CD4-positive, alpha-beta T cell treated with Interleukin-12 subunit alpha and Interleukin-12 subunit beta, for 1 hour (primary cell): ENCODE measurements around the gene ATP6V0A4.
"Not testable (repeated sequence)": the region's sequence is repeated elsewhere in the genome, so short reads cannot be mapped to it uniquely, and the experiment has no call there.

ENCODE experiments used
- DNase-seq: peaks from one replicate; pipeline ENCODE4 v3.0.0-alpha.2; 2020

ATP6V0A4 gene

DNA sequence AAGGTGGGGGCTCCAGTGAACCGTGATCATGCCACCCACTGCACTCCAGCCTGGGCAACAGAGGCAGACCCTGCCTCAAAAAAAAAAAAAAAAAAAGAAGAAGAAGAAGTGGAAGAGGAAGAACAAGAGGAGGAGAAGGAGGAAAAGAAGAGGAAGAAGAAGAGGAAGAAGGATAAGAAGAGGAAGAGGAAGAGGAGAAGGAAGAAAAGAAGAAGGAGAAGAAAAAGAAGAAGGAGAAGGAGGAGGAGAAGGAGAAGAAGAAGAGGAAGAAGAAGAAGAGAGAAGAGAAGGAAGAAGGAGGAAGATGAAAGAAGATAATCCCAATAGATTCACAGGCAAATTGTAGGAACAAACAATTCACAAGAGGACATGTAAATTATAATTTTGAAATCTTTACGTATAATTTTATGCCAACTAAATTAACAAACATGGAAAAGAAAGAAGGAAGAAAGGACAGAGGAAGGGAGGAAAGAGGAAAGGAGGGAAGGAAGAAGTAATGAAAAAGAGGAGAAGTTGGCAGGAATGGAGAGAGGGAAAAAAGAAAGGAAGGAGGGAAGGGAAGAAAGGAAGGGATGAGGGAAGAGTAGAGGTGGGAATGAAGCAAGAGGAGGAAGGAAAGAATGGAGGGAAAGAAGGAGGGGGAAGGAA lies 100.3 kb downstream of the ATP6V0A4 start:
- no peak for DNase-seq

DNA sequence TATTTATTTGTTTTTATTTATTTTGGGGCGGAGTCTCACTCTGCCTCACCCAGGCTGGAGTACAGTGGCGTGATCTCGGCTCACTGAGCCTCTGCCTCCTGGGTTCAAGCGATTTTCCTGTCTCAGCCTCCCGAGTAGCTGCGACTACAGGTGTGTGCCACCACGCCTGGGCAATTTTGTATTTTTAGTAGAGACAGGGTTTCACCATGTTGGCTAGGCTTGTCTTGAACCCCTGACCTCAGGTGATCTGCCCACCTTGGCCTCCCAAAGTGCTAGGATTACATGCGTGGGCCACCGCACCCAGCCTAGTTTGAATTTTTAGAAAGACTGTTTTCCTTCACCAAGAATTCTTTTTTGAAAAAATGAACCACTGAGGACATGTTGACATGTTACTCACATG lies 102.2 kb downstream of the ATP6V0A4 start:
- not testable (repeated sequence) for DNase-seq

DNA sequence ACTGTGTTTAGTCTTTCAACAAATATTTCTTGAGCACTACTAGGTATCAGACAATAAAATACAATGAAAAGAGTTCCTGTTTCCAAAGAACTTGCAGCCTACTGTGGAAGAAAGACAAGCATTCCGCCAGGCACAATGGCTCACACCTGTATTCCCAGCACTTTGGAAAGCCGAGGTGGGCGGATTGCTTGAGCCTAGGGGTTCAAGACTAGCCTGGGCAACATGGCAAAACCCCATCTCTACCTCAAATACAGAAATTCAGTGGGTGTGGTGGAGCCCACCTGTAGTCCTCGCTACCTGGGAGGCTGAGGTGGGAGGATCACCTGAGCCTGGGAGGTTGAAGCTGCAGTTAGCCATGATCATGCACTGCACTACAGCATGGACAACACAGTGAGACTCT lies 102.9 kb downstream of the ATP6V0A4 start:
- no peak for DNase-seq

DNA sequence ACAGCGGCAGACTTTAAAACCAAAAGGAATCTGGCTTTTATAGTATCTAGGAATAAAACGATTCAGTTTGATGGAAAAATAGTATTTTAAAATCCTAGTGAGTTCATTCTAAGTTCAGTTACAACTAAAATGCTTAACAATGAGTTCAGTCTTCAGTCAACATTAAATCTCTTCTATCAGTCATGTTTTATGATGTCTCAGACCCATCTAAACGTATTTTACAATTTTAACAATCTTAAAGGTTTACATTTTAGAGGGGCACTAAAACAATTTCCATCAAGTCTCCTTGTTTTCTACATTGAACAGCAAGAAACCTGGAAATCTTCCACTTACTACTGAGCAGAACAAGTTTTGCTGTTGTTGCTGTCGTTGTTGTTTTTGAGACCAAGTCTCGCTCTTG lies 106.8 kb downstream of the ATP6V0A4 start:
- no peak for DNase-seq

DNA sequence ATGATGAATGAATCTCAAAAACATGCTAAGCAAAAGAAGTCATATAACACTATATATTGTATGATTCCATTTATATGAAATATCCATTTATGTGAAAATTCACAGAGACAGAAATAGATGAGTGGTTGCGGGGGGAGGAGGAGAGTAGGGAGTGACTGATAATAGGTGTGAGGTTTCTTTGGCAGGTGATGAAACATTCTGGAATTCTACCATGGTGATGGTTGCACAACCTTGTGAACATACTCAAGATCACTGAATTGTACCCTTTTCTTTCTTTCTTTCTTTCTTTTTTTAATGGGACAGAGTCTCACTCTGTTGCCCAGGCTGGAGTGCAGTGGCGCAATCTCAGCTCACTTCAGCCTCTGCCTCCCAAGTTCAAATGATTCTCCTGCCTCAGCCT lies 107.5 kb downstream of the ATP6V0A4 start:
- DNase-seq: no peak

DNA sequence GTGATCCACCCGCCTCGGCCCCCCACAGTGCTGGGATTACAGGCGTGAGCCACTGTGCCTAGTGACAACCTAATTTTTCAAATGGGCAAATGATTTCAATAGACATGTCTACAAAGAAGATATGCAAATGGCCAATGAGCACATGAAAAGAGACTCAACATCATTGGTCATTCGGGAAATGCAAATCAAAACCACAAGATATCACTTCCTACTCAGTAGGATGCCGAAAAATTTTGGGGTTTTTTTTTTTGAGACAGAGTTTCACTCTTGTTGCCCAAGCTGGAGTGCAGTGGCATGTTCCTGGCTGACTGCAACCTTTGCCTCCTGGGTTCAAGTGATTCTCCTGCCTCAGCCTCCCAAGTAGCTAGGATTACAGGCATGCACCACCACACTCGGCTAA lies 110.0 kb downstream of the ATP6V0A4 start:
- DNase-seq: not testable (repeated sequence)

DNA sequence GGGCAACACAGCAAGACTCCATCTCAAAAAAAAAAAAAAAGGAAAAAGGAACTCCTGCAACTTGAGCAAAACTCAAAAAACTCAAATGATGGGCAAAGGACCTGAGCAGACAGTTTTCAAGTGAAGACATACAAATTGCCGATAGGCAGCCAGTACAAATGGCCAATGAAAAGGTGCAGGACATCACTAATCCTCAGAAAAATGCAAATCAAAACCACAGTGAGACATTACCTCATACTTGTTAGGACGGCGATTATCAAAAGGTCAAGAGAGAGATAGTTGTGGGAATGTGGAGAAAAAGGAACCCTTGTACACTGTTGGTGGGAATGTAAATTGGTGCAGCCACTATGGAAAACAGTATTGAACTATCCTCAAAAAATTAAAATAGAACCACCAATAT lies 113.7 kb downstream of the ATP6V0A4 start:
- DNase-seq: no peak

DNA sequence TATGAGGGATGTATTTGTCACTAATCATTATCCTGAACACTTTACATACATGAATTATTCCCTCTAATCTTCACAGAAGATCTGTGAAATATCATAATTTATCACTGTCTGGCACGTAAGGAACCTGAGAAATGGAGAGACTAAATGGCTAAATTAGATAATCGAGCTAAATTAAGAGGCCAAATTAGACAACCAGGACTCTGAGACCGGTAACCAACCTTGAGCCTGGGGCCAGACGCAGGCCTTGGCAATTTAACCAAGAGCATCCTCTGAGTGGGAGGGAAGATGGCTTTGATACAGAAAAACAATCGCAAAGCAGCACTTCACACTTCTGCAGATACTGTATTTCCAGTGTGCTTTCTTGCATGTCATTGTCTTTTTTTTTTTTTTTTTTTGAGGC lies 118.2 kb downstream of the ATP6V0A4 start:
- no peak for DNase-seq

DNA sequence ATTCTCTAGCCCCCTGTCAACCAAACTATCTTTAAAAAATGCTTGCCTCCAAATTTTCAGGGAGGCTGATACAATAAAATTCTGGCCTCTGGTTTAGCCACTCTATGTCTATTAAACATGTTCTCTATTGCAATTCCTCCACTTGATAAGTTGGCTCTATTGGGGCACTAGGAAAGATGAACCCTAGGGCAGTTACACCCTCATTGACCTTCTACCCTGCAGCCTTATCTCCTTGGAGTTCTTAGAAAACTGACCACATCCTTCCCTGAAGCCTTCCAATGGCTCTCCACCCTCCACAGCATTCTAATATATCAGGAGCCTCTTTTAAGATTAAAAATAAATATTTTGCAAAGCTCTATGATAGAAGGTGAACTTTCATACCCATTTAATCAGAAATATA lies 127.4 kb downstream of the ATP6V0A4 start:
- no peak for DNase-seq

DNA sequence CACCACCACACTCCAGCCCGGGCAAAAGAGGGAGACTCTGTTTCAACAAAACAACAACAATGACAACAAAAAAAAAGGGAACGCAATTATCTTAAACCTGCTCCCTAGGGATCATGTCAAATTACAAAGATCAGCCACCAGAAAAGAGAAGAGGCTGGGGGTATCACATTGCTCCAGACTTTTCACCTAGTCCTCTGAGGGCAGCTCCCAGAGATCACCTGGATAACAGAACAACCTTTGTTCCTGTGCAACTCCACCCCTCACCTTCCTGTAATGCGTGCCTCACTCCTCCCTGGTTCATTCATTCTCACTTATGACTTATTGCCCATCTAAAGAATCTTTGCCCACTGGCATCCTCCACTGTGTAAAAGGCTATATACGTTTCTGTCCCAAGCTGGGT lies 128.6 kb downstream of the ATP6V0A4 start:
- no peak for DNase-seq

DNA sequence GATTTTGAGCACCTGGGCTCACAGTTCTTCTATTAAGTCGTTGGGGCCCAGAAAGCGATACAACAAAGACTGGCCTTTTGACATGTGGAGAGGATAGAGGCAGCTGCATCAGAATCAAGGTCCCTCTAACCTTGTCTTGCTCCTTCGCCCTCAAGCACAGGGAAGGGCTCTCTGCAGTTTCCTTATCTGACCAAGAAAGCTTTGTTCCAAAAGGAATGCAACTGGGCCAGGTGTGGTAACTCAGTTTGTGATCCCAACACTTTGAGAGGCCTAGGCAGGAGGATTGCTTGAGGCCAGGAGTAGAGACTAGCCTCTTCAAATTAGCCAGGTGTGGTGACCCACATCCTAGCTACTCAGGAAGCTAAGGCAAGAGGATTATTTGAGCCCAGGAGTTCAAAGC lies 129.1 kb downstream of the ATP6V0A4 start:
- no peak for DNase-seq

DNA sequence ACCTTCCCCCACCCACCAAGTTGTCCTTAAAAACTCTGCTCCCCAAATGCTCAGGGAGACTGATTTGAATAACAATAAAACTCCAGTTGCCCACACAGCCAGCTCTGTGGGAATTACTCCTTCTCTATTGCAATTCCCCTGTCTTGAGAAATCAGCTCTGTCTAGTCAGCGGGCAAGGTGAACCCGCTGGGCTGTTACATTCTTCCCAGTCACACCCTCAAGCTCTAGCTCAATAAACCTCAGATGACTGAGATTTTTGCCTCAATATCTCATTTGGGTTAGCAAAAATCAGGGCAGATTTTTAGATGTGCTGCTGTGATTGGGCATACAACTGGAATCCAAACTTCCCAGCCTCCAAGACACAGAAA lies 129.8 kb downstream of the ATP6V0A4 start:
- no peak for DNase-seq

DNA sequence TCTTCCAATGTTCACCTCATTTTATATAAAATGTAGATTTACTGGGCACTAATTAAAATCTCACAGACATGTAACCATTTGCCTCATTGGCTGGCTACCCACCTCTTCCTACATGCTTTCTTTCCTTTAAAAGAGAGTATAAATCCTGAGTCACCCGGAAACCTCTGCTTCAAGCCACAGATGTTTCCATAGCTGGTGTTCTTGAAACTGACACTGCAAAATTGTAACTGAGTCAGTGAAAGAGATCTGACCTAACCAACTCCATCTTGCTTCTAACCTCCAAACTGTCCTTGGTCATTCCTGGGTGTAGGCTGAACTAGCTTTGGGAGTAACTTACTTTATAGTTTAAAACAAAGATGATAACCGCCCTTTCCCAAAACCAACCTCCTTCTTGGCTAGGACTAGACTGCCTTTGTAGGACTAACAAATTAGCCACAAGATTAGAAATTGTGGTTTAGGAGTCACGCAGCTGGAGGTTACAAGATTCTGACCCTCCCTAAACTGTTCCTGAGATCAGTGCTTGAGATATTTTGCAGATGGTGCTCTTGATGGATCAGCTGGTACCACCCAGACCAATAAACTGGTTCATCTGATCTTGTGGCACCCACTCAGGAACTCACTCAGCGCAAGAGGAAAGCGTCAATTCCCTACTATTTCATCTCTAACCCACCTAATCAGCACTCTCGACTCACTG lies 130.3 kb downstream of the ATP6V0A4 start:
- DNase-seq: no peak

DNA sequence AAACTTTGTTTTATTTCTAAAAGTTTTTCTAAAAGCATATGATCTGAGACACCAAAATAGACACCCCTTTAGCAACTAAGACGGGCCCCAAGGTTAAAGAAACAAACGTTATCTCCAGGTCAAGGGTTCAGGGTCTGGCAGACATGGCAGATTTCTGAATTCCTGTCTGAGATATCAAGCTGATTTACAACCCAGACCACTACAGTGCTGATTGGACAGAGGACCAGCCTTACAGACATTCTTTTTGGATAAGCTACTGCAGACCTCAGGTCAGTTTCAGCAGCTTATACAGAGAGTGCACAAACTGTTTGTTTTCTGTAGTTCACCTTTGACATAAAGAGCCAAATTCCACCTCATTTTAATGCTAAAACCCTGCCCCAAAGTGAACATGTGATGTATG lies 131.6 kb downstream of the ATP6V0A4 start:
- no peak for DNase-seq

DNA sequence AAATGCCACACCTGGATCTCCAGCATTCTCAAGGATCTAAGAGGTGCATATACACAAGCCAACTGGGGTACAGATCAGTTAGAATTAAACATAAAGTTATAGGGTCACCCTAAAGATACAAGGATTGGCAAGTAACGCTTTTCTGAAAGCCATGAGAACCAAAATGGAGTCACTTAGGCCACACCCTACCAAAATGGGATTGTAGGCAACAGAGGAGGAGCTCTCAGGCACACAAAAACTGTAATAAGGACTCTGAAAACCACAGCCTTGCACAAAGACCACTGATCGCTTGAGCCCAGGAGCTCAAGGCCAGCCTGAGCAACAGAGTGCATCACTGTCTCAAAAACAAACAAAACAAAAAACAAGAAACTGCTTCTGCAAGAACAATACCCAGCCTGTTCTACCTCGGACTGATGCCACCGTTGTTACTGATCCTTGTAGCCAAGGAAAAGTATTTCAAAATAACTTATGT lies 132.3 kb downstream of the ATP6V0A4 start:
- no peak for DNase-seq

DNA sequence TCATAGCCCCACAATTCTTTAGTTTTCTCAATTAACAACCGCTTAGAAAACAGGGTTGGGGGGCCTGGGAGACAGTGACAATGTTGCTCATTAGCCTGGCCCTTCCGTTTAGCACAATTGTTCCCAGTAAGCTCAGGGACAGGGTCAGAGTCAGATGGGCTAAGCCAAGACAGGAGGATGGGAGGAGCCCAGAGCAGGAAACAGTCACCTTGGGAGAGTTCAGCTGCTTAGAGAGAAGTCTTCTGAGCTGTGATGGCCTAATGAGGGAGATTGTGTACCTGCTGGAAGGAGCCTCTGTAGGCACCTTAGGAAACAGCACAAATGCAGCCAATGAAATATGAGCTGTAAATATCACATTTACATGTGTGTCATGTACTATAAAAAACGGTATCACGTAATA lies 132.7 kb downstream of the ATP6V0A4 start:
- DNase-seq: no peak

DNA sequence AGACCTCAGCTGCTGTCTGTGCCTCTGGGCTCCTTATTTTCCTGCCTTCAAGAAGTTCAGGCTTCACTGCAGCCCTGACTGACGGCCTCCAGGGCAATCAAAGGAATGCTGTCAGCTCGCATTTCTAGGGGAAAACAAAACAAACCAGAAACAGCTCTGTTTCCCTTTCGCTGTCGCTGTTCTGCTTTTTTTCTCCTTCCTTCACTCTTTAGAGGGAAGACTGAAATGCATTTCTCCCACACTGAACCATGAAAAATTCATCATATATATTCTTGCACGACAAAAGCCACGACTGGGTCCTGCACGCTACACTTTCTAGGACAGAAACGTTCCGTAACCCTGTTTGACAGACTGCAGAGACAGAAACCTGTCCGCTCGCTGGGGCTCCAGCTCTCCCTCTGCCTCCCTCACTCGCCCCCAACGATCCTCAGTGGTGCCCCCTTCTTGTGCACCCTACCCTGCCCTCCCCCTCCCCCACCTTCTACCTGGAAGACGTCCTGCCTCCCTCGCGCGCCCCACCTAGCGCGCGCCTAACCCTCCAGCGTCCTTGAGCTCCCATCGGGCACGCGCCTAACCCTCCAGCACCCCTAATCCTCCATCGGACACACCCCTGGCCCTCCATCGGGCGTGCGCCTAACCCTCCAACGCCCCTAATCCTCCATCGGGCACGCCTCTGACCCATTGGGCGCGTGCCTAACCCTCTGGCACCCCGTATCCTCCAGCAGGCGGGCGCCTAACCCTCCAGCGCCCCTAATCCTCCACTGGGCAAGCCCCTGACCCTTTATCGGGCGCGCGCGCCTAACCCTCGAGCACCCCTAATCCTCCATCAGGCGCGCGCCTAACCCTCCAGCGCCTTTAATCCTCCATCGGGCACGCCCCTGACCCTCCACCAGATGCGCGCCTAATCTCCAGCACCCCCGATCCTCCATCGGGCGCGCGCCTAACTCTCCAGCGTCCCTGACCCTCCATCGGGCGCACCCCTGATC lies 134.0 kb downstream of the ATP6V0A4 start:
- no peak for DNase-seq

DNA sequence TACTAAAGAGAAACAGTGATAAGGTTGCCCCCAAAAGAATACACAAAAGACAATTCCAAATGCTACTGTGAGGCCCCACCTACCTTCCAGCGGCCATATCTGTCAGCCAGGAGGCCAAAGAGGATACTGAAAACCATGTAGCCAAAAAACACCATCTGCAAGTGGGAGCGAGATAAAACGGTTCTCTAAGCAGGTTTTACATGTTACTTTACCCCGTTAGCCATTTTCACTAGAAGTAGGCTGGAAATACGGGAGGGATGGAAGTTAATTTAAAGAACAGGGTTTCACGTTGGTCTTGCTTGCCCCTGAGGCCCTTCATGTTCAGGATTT lies 135.0 kb downstream of the ATP6V0A4 start:
- DNase-seq: no peak

DNA sequence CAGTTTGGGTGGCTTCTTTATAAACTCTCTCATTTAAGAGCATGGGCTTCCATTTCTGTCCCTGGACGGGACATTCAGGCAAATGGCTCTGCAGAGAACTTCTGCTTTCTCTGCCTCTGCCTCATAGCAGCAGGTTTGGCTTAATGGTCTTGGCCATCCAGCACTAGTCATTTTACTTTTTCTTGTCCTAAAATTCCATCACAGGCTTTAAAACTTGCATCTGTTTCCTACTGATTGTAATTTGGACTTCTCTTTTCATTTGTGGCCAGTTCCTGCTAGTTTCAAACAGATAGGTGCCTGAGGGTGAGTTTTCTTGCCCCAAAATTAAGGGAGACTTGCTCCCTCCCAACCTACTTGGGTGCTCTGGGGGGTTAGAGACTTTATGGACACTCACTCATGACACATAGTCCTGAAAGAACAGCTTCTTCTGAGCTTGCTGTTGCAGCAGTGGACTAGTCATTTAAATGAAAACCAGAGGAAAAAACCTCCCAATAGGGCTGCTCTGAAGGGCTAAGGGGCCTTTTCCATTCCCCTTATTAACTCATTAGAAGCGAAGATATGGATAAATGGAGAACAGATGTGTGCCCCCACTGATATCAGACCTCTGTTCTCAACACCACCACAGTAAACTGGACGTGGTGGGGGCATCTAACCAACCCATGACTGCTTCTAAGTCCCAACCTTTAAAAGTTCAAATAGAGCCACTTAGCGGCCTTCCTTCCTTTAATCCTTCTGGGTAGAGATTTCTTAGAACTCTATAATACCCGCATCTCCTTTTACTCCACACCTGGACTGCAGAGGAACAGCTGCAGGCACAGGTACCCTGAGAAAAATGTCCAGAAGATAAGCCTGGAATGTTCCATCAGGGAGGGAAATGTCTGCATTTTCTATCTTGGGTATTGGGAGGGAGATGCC lies 135.7 kb downstream of the ATP6V0A4 start:
- DNase-seq: no peak

DNA sequence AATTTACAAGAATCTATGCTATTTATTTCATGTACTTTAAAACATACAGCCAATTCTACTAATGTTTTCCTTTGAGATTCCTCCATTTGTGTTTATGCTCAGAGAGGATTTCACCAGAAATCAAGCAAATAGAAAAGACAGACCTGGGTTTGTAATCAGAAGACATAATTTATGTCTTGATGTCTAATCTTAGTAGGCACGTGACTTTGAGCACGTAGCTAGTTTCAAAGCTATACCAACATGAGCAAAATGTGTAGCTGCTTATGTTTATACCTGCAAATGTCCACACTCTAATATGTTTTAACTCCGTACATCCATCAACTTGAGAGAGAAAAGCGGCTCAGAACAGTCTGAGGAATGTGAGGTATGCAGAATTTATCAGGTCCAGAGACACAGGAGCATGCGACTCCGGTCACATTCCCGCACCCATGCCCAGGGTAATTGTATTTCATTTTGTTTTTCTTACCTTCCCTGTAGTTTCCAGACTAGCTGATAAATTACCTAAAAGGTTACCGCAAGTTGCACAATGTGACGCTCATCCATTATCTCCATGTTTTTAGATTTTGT lies 136.8 kb downstream of the ATP6V0A4 start:
- DNase-seq: no peak

DNA sequence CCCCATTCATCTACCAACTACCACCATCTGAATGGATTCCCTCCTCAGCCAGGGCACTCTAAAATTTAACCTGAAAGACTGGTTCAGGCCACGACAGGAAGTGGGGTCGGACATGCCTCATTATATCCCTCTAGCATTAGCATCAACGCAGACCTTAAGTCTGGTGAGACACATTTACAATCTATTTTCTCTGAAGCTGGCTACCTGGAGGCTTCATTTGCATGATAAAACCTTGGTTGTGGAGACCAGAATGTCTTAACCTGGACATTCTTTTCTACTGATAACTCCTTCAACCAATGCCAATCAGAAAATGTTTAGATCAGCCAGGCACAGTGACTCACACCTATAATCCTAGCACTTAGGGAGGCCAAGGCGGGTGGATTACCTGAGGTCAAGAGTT lies 139.1 kb downstream of the ATP6V0A4 start:
- DNase-seq: no peak

DNA sequence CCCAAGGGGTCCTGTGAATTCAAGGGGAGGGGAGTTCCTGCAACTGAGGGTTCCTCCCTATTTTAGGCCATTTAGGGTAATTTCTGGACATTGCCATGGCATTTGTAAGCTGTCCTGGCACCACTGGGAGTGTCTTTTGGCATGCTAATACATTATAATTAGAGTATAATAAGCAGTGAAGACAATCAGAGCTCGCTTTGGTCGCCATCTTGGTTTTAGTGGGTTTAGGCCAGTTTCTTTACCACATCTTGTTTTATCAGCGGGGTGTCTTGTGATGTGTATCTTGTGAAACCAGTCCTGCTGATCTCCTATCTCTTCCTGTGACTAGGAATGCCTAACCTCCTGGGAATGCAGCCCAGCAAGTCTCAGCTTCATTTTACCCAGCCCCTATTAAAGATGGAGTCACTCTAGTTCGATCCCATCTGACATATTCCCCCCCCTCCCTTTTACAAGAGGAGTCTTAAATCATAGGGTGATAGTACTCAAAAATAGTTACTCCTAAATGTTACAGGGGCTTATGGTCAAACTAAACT lies 140.1 kb downstream of the ATP6V0A4 start:
- DNase-seq: no peak
